SH-SY5Y (cell line): ENCODE measurements around the gene C14orf119.

Experiments
- GATA2 ChIP-seq: IDR thresholded peaks from 2 replicates; pipeline ENCODE4 v1.6.1; 2011; ENCODE audit warnings: mild to moderate bottlenecking, low read depth, low read length
- GATA3 ChIP-seq: IDR thresholded peaks from 2 replicates; pipeline ENCODE4 v1.6.1; 2011; ENCODE audit warnings: low read depth, mild to moderate bottlenecking, low read length, moderate library complexity

The C14orf119 gene

GRCh38 chr14:23119363-23120327 lies 24.3 kb downstream of the C14orf119 start:
- no peak for TF ChIP-seq GATA2

- TF ChIP-seq GATA2 (no peak), GATA3 (no peak)
These were observed 25.4 kb downstream of the C14orf119 start for GRCh38 chr14:23120541-23121251.

GRCh38 chr14:23121361-23121771 lies 26.1 kb downstream of the C14orf119 start:
- no peak for TF ChIP-seq GATA3
- TF ChIP-seq GATA2 = no peak

- TF ChIP-seq GATA2 (no peak), GATA3 (no peak)
These were observed 26.8 kb downstream of the C14orf119 start for GRCh38 chr14:23122086-23122485.

GRCh38 chr14:23123419-23123818 lies 28.1 kb downstream of the C14orf119 start:
- TF ChIP-seq GATA3 (no peak), GATA2 (no peak)

GRCh38 chr14:23124337-23124954 lies 29.1 kb downstream of the C14orf119 start:
- TF ChIP-seq GATA3 = no peak
- no peak for TF ChIP-seq GATA2

- no peak for TF ChIP-seq GATA2
- TF ChIP-seq GATA3 = no peak
These were observed 29.7 kb downstream of the C14orf119 start for GRCh38 chr14:23125011-23125410.

GRCh38 chr14:23125933-23126524 lies 30.7 kb downstream of the C14orf119 start:
- no peak for TF ChIP-seq GATA3
- TF ChIP-seq GATA2 = no peak

GRCh38 chr14:23126548-23127278 lies 31.4 kb downstream of the C14orf119 start:
- TF ChIP-seq GATA3 (no peak), GATA2 (no peak)

- no peak for TF ChIP-seq GATA2
- no peak for TF ChIP-seq GATA3
These were observed 32.6 kb downstream of the C14orf119 start for GRCh38 chr14:23127861-23128260.

GRCh38 chr14:23128969-23129758 lies 33.9 kb downstream of the C14orf119 start:
- no peak for TF ChIP-seq GATA2
- TF ChIP-seq GATA3 = no peak

GRCh38 chr14:23129759-23130316 lies 34.5 kb downstream of the C14orf119 start:
- TF ChIP-seq GATA3 (no peak), GATA2 (no peak)

GRCh38 chr14:23130871-23131270 lies 35.6 kb downstream of the C14orf119 start:
- TF ChIP-seq GATA3 (no peak), GATA2 (no peak)
